SK-N-SH (cell line): ENCODE results near the gene SNN.

ENCODE experiments used
- REST ChIP-seq: IDR thresholded peaks from 2 replicates; pipeline ENCODE4 v1.6.1; 2012; ENCODE audit warnings: mild to moderate bottlenecking, low read depth, low read length, moderate library complexity
- TF ChIP-seq, protein P1 (sequence below): fragments of 200-600 bp; sonication (generic); IDR thresholded peaks from 2 replicates; pipeline ENCODE4 v1.6.1; 2017; ENCODE audit warnings: antibody characterized with exemption, mild to moderate bottlenecking, moderate library complexity

DNA sequence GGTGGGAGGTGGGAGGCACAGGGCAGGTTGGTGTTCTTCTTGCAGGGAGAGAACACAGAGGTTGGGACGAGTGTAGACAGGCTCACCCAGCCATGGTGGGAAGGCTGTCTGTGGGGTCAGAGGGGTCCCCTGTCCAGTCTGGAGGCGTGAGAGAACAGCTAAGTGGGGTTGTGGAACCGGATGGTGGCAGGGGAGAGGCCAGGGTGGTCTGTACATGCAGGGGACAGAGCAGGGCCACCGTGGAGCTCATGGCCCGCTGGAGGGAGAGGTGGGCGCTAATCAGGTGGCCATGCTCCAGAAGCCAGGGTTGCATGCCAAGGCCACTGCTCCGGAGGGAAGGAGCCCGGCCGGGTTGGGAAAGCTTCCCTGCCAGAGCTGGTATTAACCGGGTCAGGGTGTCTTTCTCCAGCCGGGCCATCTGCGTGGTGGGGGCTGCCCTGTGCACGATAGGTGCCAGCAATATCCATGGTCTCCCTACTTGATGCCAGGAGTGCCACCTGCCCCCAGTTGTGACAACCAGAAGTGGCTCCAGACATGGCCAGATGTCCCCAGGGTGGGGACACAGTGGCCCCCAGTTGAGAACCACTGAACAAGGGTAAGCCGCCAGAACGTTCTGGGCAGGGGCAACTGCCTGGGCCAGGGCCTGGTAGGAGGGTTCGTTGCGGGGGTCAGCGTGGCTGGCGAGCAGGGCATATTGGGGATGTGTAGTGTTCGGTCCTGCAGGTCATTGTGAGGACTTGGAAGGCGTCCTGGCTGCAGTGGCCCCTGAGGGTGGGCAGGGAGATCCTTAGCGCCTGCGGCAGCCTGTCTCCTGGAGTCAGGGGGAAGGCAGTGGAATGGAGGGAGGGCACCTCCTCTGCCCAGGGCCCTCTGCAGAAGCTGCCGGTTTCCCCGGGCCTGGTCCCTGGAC is 5.1 kb downstream of the SNN start:
- TF ChIP-seq, protein P1, sequence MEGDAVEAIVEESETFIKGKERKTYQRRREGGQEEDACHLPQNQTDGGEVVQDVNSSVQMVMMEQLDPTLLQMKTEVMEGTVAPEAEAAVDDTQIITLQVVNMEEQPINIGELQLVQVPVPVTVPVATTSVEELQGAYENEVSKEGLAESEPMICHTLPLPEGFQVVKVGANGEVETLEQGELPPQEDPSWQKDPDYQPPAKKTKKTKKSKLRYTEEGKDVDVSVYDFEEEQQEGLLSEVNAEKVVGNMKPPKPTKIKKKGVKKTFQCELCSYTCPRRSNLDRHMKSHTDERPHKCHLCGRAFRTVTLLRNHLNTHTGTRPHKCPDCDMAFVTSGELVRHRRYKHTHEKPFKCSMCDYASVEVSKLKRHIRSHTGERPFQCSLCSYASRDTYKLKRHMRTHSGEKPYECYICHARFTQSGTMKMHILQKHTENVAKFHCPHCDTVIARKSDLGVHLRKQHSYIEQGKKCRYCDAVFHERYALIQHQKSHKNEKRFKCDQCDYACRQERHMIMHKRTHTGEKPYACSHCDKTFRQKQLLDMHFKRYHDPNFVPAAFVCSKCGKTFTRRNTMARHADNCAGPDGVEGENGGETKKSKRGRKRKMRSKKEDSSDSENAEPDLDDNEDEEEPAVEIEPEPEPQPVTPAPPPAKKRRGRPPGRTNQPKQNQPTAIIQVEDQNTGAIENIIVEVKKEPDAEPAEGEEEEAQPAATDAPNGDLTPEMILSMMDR = no peak
- no peak for TF ChIP-seq REST
